DMS 273 treated with DMSO at 0.1 percent for 48 hours (cell line): Measurements from ENCODE around the gene LNPEP.
"Not testable (repeated sequence)": the region's sequence is repeated elsewhere in the genome, so short reads cannot be mapped to it uniquely, and the experiment has no call there.

Experiments used
- DNase-seq: peaks from one replicate; lab custom pipeline; 2025; lab: John Stamatoyannopoulos, UW

LNPEP gene

GRCh38 chr5:97063251-97063650, 127.4 kb downstream of the LNPEP start:
- no peak for DNase-seq

GRCh38 chr5:97065475-97065874, 129.6 kb downstream of the LNPEP start:
- DNase-seq: no peak

- no peak for DNase-seq
Measured at GRCh38 chr5:97067296-97067850, 131.5 kb downstream of the LNPEP start.

GRCh38 chr5:97070234-97070633, 134.4 kb downstream of the LNPEP start:
- no peak for DNase-seq

GRCh38 chr5:97071101-97071500, 135.2 kb downstream of the LNPEP start:
- DNase-seq: no peak

GRCh38 chr5:97071993-97072392, 136.1 kb downstream of the LNPEP start:
- no peak for DNase-seq

GRCh38 chr5:97072696-97073095, 136.8 kb downstream of the LNPEP start:
- no peak for DNase-seq

GRCh38 chr5:97073420-97073819, 137.5 kb downstream of the LNPEP start:
- DNase-seq: no peak

GRCh38 chr5:97074859-97075489, 139.1 kb downstream of the LNPEP start:
- DNase-seq: no peak

GRCh38 chr5:97075649-97076048, 139.8 kb downstream of the LNPEP start:
- no peak for DNase-seq

- DNase-seq: no peak
Measured at GRCh38 chr5:97076098-97076497, 140.2 kb downstream of the LNPEP start.

GRCh38 chr5:97077246-97077645, 141.4 kb downstream of the LNPEP start:
- DNase-seq: no peak

GRCh38 chr5:97078958-97079743, 143.3 kb downstream of the LNPEP start:
- no peak for DNase-seq

- DNase-seq: not testable (repeated sequence)
Measured at GRCh38 chr5:97084782-97085458, 149.0 kb downstream of the LNPEP start.

GRCh38 chr5:97085459-97086181, 149.7 kb downstream of the LNPEP start:
- no peak for DNase-seq
